HG03280 (cell line): ENCODE data around the gene STKLD1.
"Not testable (repeated sequence)": the region's sequence is repeated elsewhere in the genome, so short reads cannot be mapped to it uniquely, and the experiment has no call there.

Source experiments
- ATAC-seq: cut with Tn5 transposase; IDR thresholded peaks from one replicate; pipeline ENCODE4 v1.9.1; 2021; ENCODE audit warnings: mild to moderate bottlenecking, moderate library complexity; ENCODE audit not compliant: unreplicated experiment

STKLD1 gene

GRCh38 chr9:133436681-133437080 is 60.5 kb downstream of the STKLD1 start:
- ATAC-seq: no peak

- no peak for ATAC-seq
Measured at GRCh38 chr9:133437753-133438531, 61.8 kb downstream of the STKLD1 start.

- no peak for ATAC-seq
Measured at GRCh38 chr9:133439337-133439736, 63.2 kb downstream of the STKLD1 start.

GRCh38 chr9:133440874-133441273 is 64.7 kb downstream of the STKLD1 start:
- ATAC-seq: no peak

GRCh38 chr9:133441571-133441970 is 65.4 kb downstream of the STKLD1 start:
- no peak for ATAC-seq

- ATAC-seq: no peak
Measured at GRCh38 chr9:133443248-133443647, 67.1 kb downstream of the STKLD1 start.

- no peak for ATAC-seq
Measured at GRCh38 chr9:133443982-133444381, 67.8 kb downstream of the STKLD1 start.

- ATAC-seq: no peak
Measured at GRCh38 chr9:133445293-133445969, 69.3 kb downstream of the STKLD1 start.

- ATAC-seq: no peak
Measured at GRCh38 chr9:133448487-133448972, 72.4 kb downstream of the STKLD1 start.

- ATAC-seq: no peak
Measured at GRCh38 chr9:133449760-133450159, 73.6 kb downstream of the STKLD1 start.

- not testable (repeated sequence) for ATAC-seq
Measured at GRCh38 chr9:133451865-133452264, 75.7 kb downstream of the STKLD1 start.

GRCh38 chr9:133452562-133452961 is 76.4 kb downstream of the STKLD1 start:
- ATAC-seq: no peak

- no peak for ATAC-seq
Measured at GRCh38 chr9:133453651-133454050, 77.5 kb downstream of the STKLD1 start.

- no peak for ATAC-seq
Measured at GRCh38 chr9:133454325-133454724, 78.2 kb downstream of the STKLD1 start.

GRCh38 chr9:133454943-133455673 is 78.9 kb downstream of the STKLD1 start:
- ATAC-seq: no peak
